K562 (cell line): Measurements from ENCODE around the gene TSPOAP1. TPM values are rescaled to one million over a fixed set of nuclear protein-coding genes. Genes with fewer than 3 reads are reported as not detected.

Experiments used
- CCAR2 ChIP-seq: fragments of 200-400 bp; formaldehyde crosslinking; IDR thresholded peaks from 2 replicates; pipeline ENCODE4 v1.6.1; 2017; ENCODE audit warnings: mild to moderate bottlenecking, low read depth, low read length
- DLX4 ChIP-seq: fragments of 250-450 bp; sonication (Bioruptor Pico); IDR thresholded peaks from 2 replicates; pipeline ENCODE4 v1.6.1; 2021; ENCODE audit warnings: mild to moderate bottlenecking
- E2F8 ChIP-seq: fragments of 450-650 bp; IDR thresholded peaks from 2 replicates; pipeline ENCODE4 v1.7.1; 2018; ENCODE audit warnings: mild to moderate bottlenecking, low read depth; ENCODE audit not compliant: partially characterized antibody
- FOXP1 ChIP-seq: sonication (generic); formaldehyde crosslinking; IDR thresholded peaks from 2 replicates; pipeline ENCODE4 v1.8.0; 2022; ENCODE audit warnings: mild to moderate bottlenecking, missing genetic modification reagents
- GATAD2A ChIP-seq: fragments of 450-650 bp; IDR thresholded peaks from 2 replicates; pipeline ENCODE4 v1.6.1; 2017
- HCFC1 ChIP-seq: IDR thresholded peaks from 2 replicates; pipeline ENCODE4 v1.6.1; 2012; ENCODE audit warnings: low read depth, low read length, improper control_type of control experiment
- HES1 ChIP-seq: fragments of 450-650 bp; IDR thresholded peaks from 2 replicates; pipeline ENCODE4 v1.6.1; 2016; ENCODE audit warnings: low read depth, mild to moderate bottlenecking, moderate library complexity
- HIVEP1 ChIP-seq: fragments of 250-450 bp; sonication (Bioruptor Pico); IDR thresholded peaks from 2 replicates; pipeline ENCODE4 v1.4.0; 2020; ENCODE audit warnings: mild to moderate bottlenecking
- LARP7 ChIP-seq: fragments of 450-650 bp; IDR thresholded peaks from 2 replicates; pipeline ENCODE4 v1.6.1; 2016
- LEF1 ChIP-seq: fragments of 450-650 bp; IDR thresholded peaks from 2 replicates; pipeline ENCODE4 v1.6.1; 2016; ENCODE audit warnings: mild to moderate bottlenecking
- MCM7 ChIP-seq, 2 experiments: fragments of 450-650 bp; IDR thresholded peaks; 2 replicates each; pipeline ENCODE4 v1.6.1; 2016 to 2018
- NCOA1 ChIP-seq: fragments of 450-650 bp; IDR thresholded peaks from 2 replicates; pipeline ENCODE4 v1.6.1; 2016; ENCODE audit warnings: low read depth
- NCOA2 ChIP-seq, 2 experiments: fragments of 450-650 bp; IDR thresholded peaks; 2 replicates each; pipeline ENCODE4 v1.6.1; 2018; ENCODE audit warnings: mild to moderate bottlenecking in 2 of 2, moderate library complexity in 1 of 2; ENCODE audit not compliant: partially characterized antibody in 2 of 2
- NFE2 ChIP-seq: IDR thresholded peaks from 2 replicates; pipeline ENCODE4 v1.6.1; 2014; ENCODE audit warnings: antibody characterized with exemption, low read depth
- PHF21A ChIP-seq: fragments of 450-650 bp; IDR thresholded peaks from 2 replicates; pipeline ENCODE4 v1.6.1; 2017; ENCODE audit warnings: low read depth, borderline replicate concordance
- RBM14 ChIP-seq: fragments of 200-400 bp; formaldehyde crosslinking; IDR thresholded peaks from 2 replicates; pipeline ENCODE4 v1.6.1; 2018; ENCODE audit warnings: low read depth, mild to moderate bottlenecking, low read length, moderate library complexity, borderline replicate concordance; ENCODE audit not compliant: insufficient read depth
- SIN3A ChIP-seq, 2 experiments: fragments of 150-350 bp in 1 of 2; IDR thresholded peaks; 2 replicates each; pipeline ENCODE4 v1.6.1; 2011 to 2016; ENCODE audit warnings: borderline replicate concordance in 2 of 2, low read depth in 2 of 2, low read length in 2 of 2, mild to moderate bottlenecking in 2 of 2, moderate library complexity in 2 of 2; ENCODE audit not compliant: control insufficient read depth in 1 of 2
- TAF9B ChIP-seq: fragments of 450-650 bp; IDR thresholded peaks from 2 replicates; pipeline ENCODE4 v1.6.1; 2018; ENCODE audit warnings: mild to moderate bottlenecking; ENCODE audit not compliant: partially characterized antibody
- TARDBP ChIP-seq: fragments of 450-650 bp; IDR thresholded peaks from 2 replicates; pipeline ENCODE4 v1.6.1; 2016
- ZNF134 ChIP-seq: fragments of 250-450 bp; sonication (Bioruptor Pico); conservative IDR thresholded peaks from 2 replicates; pipeline ENCODE4 v1.4.0; 2020
- polyA plus RNA-seq, 8 experiments: library from polyadenylated mRNA; depleted of rRNA in 4 of 8; stranded (reverse) in 5 of 8; unstranded in 3 of 8; fragments of >200 nt; fragmentation: Nextera tagmentation in 2 of 8; fragmentation: Illumina TruSeq in 1 of 8; extraction: Ambion mirVana in 2 of 8; extraction: Trizol in 1 of 8; gene quantifications; 2 replicates each; pipeline versions ENCODE4 v1.2.1 to v1.2.3, GENCODE V29; 2011 to 2014; ENCODE audit warnings: inconsistent platforms in 1 of 8, missing spikeins in 1 of 8
- total RNA-seq, 7 experiments: library from RNA; depleted of rRNA in 6 of 7; stranded (reverse); fragments of >200 nt in 6 of 7; fragmentation: Illumina TruSeq in 2 of 7; extraction: Trizol in 2 of 7; gene quantifications; 2 replicates each; pipeline versions ENCODE4 v1.2.1 to v1.2.3, GENCODE V29; 2011 to 2021; ENCODE audit warnings: low replicate concordance in 1 of 7
- TF ChIP-seq, protein P1 (sequence below), 2 experiments: fragments of 450-650 bp; IDR thresholded peaks; 2 replicates each; pipeline ENCODE4 v1.6.1; 2016

Gene TSPOAP1
- total and polyA plus RNA-seq, 9 of the 15 experiments (the other 6 are each of a cell fraction or from before 2014, with no cell fraction given), result 0.87 to 3.9 (median 1.8) TPM; not detected in 2

- TF ChIP-seq, protein P1, sequence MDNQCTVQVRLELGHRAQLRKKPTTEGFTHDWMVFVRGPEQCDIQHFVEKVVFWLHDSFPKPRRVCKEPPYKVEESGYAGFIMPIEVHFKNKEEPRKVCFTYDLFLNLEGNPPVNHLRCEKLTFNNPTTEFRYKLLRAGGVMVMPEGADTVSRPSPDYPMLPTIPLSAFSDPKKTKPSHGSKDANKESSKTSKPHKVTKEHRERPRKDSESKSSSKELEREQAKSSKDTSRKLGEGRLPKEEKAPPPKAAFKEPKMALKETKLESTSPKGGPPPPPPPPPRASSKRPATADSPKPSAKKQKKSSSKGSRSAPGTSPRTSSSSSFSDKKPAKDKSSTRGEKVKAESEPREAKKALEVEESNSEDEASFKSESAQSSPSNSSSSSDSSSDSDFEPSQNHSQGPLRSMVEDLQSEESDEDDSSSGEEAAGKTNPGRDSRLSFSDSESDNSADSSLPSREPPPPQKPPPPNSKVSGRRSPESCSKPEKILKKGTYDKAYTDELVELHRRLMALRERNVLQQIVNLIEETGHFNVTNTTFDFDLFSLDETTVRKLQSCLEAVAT (IDR thresholded peaks at IDR 0.05), result peak; percentile 67 to 86; a peak in 2 of 4 replicates
- TF ChIP-seq HIVEP1 (CRISPR knock-in tag), result no peak
- no peak for TF ChIP-seq MCM7 (IDR thresholded peaks at IDR 0.05)
- no peak for TF ChIP-seq ZNF134 (CRISPR knock-in tag)
- peak; percentile 53; the same call in 1 of the 2 replicates for TF ChIP-seq HES1
- no peak for TF ChIP-seq TAF9B
- no peak for TF ChIP-seq RBM14
- no peak for TF ChIP-seq SIN3A (IDR thresholded peaks at IDR 0.05; ENCODE audit: borderline replicate concordance in 2 of 2, control insufficient read depth in 1 of 2, low read depth in 2 of 2, low read length in 2 of 2)
- TF ChIP-seq NCOA2 (IDR thresholded peaks at IDR 0.05; ENCODE audit: partially characterized antibody in 2 of 2), result no peak
- TF ChIP-seq NCOA1, result peak; percentile 74; the same call in 1 of the 2 replicates
- 0 out of 2 replicates have a peak, but pooled peaks have one; percentile 42 for TF ChIP-seq FOXP1 (CRISPR knock-in tag)
- no peak for TF ChIP-seq TARDBP
- TF ChIP-seq PHF21A, result no peak
- TF ChIP-seq HCFC1, result no peak
- TF ChIP-seq CCAR2, result no peak
- TF ChIP-seq GATAD2A, result peak; percentile 98
- TF ChIP-seq DLX4 (CRISPR knock-in tag), result no peak
- peak; percentile 33 for TF ChIP-seq E2F8
- TF ChIP-seq NFE2, result no peak
- peak; percentile 88 for TF ChIP-seq LEF1
- TF ChIP-seq LARP7, result 0 out of 2 replicates have a peak, but pooled peaks have one; percentile 15
These were observed 35.8 kb upstream of the TSPOAP1 start (continued) for GRCh38 chr17:58364270-58364942.
